Spinal cord (tissue), 10 donors: ENCODE data around the gene SLC12A3. TPM values are rescaled to one million over a fixed set of nuclear protein-coding genes. Genes with fewer than 3 reads are reported as not detected.

Source experiments
- DNase-seq, 6 donors: peaks; one replicate each; pipeline versions ENCODE4 v3.0.0 to v3.0.0-alpha.2; 2013 to 2015; ENCODE audit warnings: low spot score in 6 of 6, low read depth in 4 of 6
- H3K27ac ChIP-seq: one replicate; pipeline ENCODE4 v1.5.1; 2013; ENCODE audit warnings: low read depth, low read length, control low read depth
- H3K27me3 ChIP-seq: one replicate; pipeline ENCODE4 v1.6.1; 2013; ENCODE audit warnings: low read length; ENCODE audit not compliant: control insufficient read depth, insufficient read depth
- H3K36me3 ChIP-seq: one replicate; pipeline ENCODE4 v1.6.1; 2013; ENCODE audit warnings: low read length; ENCODE audit not compliant: control insufficient read depth, insufficient read depth
- H3K4me1 ChIP-seq: one replicate; pipeline ENCODE4 v1.6.1; 2013; ENCODE audit warnings: low read length; ENCODE audit not compliant: control insufficient read depth, insufficient read depth
- H3K4me3 ChIP-seq: one replicate; pipeline ENCODE4 v1.5.1; 2013; ENCODE audit warnings: low read depth, low read length, control low read depth
- H3K9me3 ChIP-seq: one replicate; pipeline ENCODE4 v1.6.1; 2013; ENCODE audit warnings: low read length; ENCODE audit not compliant: control insufficient read depth, insufficient read depth
- WGBS: methylation state at CpG from one replicate; pipeline ENCODE4 v1.1.5; 2013; ENCODE audit warnings: missing lambda C conversion rate; ENCODE audit not compliant: insufficient coverage; 5-methylcytosine and 5-hydroxymethylcytosine counted together
- polyA plus RNA-seq, 2 donors: library from polyadenylated mRNA; unstranded; fragments of 120-200 nt; gene quantifications; one replicate each; pipeline ENCODE4 v1.2.1, GENCODE V29; 2013; ENCODE audit not compliant: insufficient read length in 2 of 2
- total RNA-seq, 2 donors: library from RNA; depleted of rRNA in 1 of 2; stranded (reverse); fragments of 120-200 nt in 1 of 2; fragments of >200 nt in 1 of 2; gene quantifications; one replicate each; pipeline versions ENCODE4 v1.2.3 to v1.2.4, GENCODE V29; 2013 to 2014
- donor health status: healthy.

The SLC12A3 gene
- total and polyA plus RNA-seq, 4 donors: 0.11 to 0.22 (median 0.15) TPM

DNA sequence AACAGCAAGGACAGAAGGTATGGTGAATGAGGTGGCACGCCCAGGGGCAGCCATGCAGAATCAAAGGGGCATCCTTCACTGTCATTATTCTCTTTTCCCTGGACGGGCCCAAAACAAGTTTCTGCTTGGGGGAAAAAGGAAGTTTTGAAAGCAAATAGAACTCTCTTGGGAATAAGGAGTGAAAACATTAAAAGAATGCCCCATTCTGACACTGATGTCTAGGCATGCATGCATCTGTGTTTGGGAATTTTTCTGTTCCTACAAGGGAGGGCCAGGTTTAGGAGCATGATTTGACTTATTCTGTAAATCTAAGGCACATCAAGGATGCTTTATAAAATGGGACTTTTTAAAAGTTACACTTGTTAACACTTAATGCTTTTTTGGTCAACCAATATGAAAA is 34.3 kb upstream of the SLC12A3 start:
- Histone ChIP-seq H3K27me3 (no peaks in the 10 kb centered on the region), H3K27ac (no peak overlapping the region), H3K4me3 (no peak overlapping the region), H3K4me1 (peaks cover 5% of the 10 kb centered on the region), H3K9me3 (no peaks in the 10 kb centered on the region), H3K36me3 (peaks cover 63% of the 10 kb centered on the region)
- WGBS: 80% methylated on average over 1 of the region's 2 CpGs
- no peak for DNase-seq

DNA sequence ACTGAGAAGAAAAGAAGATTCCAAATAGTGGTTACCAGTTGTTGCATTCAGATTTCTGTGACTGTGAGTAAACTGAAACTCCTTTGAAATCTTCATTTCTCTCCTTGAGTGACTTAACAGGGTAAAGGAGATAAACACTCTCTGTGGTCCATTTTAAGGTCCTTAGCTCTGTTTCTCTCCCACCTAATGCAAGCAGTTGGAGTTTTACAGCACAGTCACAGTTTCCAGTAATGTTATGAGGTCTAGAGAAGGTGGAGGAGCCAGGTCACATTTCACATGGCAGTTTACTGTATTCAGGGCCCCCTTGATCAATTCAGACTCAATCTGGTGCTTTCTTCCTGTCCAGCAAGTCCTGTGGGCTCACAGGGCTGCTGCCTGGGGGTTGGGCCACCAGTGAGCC is 32.2 kb upstream of the SLC12A3 start:
- Histone ChIP-seq H3K9me3 (no peaks in the 10 kb centered on the region), H3K27me3 (no peaks in the 10 kb centered on the region), H3K27ac (no peak overlapping the region), H3K4me3 (no peak overlapping the region), H3K36me3 (peaks cover 66% of the 10 kb centered on the region), H3K4me1 (peaks cover 9% of the 10 kb centered on the region)
- DNase-seq: no peak

DNA sequence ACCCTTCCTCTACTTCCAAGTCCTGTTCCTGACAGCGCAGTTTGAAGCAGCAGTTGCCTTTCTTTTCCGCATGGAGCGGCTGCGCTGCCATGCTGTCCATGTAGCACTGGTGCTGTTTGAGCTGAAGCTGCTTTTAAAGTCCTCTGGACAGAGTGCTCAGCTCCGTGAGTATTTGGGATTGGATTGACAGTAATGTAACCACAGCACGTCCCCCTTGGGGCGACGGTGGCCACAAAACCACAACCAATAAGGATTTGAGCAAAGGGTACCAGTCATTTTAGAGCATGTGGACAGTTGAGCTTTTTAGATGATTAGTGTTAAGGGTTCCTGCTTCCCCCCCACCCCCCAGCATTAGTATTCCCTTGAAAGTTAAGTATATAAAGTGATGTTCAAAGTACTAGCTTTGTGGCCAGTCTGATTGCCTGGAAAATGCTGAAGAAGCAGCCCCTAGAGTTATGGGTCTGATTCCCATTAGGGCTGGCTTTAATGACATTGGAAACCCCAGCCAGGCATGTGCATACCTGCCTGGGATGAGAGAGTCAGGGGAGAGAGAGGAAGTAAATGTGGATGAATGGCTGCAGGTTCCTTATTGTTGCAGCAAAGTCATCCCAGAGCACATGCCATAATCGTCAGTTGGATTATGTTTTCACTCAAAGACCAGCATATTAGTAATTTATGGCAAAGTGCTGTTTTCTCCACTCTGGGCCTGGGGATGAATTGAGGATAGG is 31.6 kb upstream of the SLC12A3 start:
- peaks cover 9% of the 10 kb centered on the region for H3K4me1 ChIP-seq
- peaks cover 72% of the 10 kb centered on the region for H3K36me3 ChIP-seq
- H3K27me3 ChIP-seq: no peaks in the 10 kb centered on the region
- 100% methylated on average over 1 of the region's 9 CpGs for WGBS
- H3K4me3 ChIP-seq: no peak overlapping the region
- no peak for DNase-seq
- H3K27ac ChIP-seq: no peak overlapping the region
- no peaks in the 10 kb centered on the region for H3K9me3 ChIP-seq

DNA sequence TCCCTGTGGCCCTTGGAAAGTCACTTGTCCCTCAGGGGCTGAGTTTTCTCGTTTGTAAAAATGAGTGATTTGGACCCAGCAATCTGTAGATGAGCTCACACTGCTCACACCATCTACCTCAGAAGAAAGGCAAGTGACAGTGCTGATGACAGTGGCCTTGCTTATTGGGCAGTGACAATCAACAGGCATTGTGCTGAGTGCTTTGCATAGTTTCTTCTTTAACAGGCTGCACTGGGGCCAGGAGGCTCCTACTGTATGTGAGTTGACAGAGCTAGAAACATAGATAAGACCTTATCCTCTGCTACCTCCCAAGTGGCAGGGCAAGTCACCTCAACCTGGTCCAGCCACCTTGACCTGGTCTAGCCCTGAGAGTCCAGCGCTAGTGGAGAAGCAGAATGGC is 29.7 kb upstream of the SLC12A3 start:
- Histone ChIP-seq H3K27me3 (no peaks in the 10 kb centered on the region), H3K4me3 (no peak overlapping the region), H3K4me1 (peaks cover 9% of the 10 kb centered on the region), H3K27ac (no peak overlapping the region), H3K9me3 (no peaks in the 10 kb centered on the region), H3K36me3 (peaks cover 66% of the 10 kb centered on the region)
- 85% methylated on average over 2 of the region's 2 CpGs for WGBS
- no peak for DNase-seq

DNA sequence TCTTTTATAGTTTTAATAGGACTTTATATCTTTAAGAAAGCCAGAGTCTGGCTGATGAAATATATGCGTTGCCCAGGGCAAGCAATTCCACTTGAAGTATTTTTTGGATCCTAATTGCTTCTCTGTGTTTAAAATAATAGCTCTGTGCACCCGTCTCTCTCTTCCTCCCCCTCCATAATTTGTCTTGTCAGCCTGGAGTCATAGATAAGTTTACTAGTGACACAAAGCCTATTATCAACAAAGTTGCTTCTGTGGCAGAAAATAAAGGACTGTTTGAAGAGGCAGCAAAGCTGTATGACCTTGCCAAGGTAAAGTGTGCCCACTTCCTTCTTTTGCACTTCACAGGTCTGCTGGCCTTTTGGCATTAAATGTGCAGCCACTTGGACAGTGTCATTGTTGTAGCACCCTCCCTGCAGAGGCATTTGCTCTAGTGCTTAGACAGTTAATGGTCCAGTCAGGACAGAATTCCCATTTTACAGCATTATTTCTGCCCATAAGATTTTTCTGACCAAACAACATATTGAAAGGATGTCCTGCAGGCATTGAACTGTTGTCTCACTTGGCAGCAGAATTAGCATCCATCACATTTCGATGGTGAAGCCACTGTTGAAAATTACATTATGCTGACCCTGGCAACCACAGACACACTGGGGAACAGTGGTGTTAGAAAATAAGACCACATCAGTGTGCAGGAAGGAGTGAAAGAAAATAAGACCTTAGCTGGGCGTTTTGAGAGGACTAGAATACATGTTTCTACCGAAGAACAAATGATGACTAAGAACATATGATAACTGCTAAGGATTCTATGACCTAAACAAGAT is 28.4 kb upstream of the SLC12A3 start:
- 0% methylated on average over 1 of the region's 5 CpGs for WGBS
- Histone ChIP-seq H3K36me3 (peaks cover 72% of the 10 kb centered on the region), H3K27me3 (no peaks in the 10 kb centered on the region)

DNA sequence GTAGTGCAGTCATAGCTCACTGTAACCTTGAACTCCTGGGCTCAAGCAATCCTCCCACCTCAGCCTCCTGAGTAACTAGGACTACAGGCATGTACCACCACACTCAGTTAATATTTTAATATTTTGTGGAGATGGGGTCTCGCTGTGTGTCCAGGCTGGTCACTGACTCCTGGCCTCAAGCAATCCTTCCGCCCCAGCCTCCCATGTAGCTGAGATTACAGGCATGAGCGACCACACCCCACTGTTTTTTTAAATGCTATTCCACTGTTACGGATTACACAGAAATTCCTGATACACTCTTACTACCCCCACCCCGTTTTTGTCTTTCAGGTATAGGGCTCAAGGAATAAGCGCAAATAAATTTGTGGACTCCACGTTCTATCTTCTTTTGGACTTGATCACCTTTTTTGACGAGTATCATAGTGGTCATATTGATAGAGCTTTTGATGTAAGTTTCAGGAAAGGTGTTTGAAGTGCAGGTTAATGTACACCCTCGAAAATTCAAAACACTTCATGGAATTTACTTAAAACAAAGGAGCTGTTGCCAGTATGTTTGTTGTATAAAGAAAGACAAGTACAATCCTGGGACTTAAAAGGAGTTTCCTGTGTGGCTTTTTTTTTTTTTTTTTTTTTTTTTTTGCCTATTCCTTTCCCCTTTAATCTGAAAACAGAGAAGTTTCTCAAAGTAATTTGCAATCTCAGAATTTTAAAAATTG is 26.2 kb upstream of the SLC12A3 start:
- no peak overlapping the region for H3K27ac ChIP-seq
- no peaks in the 10 kb centered on the region for H3K27me3 ChIP-seq
- H3K9me3 ChIP-seq: no peaks in the 10 kb centered on the region
- no peak overlapping the region for H3K4me3 ChIP-seq
- H3K36me3 ChIP-seq: peaks cover 69% of the 10 kb centered on the region
- DNase-seq: no peak
- H3K4me1 ChIP-seq: peaks cover 9% of the 10 kb centered on the region
- 100% methylated on average over 4 of the region's 9 CpGs for WGBS

More for the DNA sequence above, 28.4 kb upstream of the SLC12A3 start:
- H3K27ac ChIP-seq: no peak overlapping the region
- no peak overlapping the region for H3K4me3 ChIP-seq
- peaks cover 9% of the 10 kb centered on the region for H3K4me1 ChIP-seq
- peak in 2 of 6 donors; percentile 44 to 74 for DNase-seq
- H3K9me3 ChIP-seq: no peaks in the 10 kb centered on the region

DNA sequence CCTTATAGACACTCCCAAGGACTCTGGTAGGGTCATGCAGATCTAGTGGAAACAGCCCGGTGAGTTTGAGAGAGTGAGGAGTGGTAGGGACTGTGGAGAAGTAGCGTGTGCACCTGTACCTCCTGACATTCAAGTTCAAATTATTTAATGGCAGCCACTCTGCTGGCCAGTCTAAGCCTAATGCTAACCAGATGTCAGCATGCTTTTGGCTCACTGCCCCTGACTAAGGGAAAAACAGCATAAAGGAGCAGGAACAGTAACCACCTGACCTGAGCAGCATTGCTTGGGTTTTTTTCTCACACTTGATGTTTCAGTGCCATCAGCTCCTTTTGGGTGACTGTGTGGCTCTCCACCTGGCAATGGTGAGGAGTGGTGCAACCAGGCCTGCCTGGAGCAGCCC is 23.8 kb upstream of the SLC12A3 start:
- Histone ChIP-seq H3K9me3 (no peaks in the 10 kb centered on the region), H3K27ac (no peak overlapping the region), H3K4me3 (no peak overlapping the region), H3K4me1 (no peaks in the 10 kb centered on the region), H3K27me3 (no peaks in the 10 kb centered on the region), H3K36me3 (peaks cover 67% of the 10 kb centered on the region)
- DNase-seq: no peak
- WGBS: 100% methylated on average over 1 of the region's 2 CpGs

DNA sequence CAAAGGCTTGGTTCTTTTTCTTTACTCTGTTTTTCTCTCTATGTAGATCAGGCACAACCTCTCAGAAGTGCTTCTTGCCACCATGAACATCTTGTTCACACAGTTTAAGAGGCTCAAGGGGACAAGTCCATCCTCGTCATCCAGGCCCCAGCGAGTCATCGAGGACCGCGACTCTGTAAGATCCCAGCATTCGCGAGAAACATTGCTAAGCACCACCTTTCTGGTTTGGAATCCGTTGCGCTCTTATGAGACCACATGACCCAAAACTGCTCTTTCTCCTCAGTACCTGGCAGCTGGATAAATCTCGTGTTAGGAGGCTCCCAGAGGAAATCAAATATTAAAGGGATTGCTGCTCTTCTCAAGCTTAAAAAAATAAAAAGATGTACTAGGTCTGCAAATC is 23.3 kb upstream of the SLC12A3 start:
- Histone ChIP-seq H3K4me1 (no peaks in the 10 kb centered on the region), H3K27ac (no peak overlapping the region), H3K4me3 (no peak overlapping the region), H3K27me3 (no peaks in the 10 kb centered on the region), H3K9me3 (no peaks in the 10 kb centered on the region), H3K36me3 (peaks cover 66% of the 10 kb centered on the region)
- no peak for DNase-seq
- WGBS: 94% methylated on average over 9 of the region's 10 CpGs

DNA sequence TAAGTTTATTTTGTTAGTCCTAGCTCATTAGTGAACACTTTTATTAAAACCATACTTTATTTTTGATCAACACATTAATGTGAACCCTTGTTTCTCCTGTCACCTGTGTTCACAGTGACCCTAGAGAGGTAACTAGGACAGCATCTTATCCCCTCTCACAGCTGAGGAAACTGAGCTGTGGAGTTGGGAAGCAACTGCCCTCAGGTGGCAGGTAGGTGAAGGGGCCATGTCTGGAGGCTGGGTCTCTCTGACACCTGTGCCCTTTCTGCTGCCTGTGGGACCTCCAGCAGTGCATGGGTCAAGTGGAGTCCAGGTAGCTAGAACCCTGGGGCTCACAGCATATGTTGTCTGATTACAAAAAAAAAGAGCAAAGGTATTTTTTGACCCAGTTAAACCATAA is 22.9 kb upstream of the SLC12A3 start:
- Histone ChIP-seq H3K4me1 (no peaks in the 10 kb centered on the region), H3K27me3 (no peaks in the 10 kb centered on the region), H3K36me3 (peaks cover 61% of the 10 kb centered on the region), H3K27ac (no peak overlapping the region), H3K9me3 (no peaks in the 10 kb centered on the region), H3K4me3 (no peak overlapping the region)
- no peak for DNase-seq
